Tibial artery (tissue), 4 donors: ENCODE measurements around the gene ELP4.

Experiments
- DNase-seq, 2 donors: peaks; one replicate each; pipeline ENCODE4 v3.0.0-alpha.2; 2019
- H3K27ac ChIP-seq, 2 donors: fragments of 200-600 bp; sonication (generic) in 1 of 2; 1 replicate in 1 of 2; 2 replicates in 1 of 2; pipeline ENCODE4 v1.5.1; 2018 to 2019; ENCODE audit warnings: mild to moderate bottlenecking in 1 of 2
- H3K27me3 ChIP-seq, 2 donors: fragments of 200-600 bp; sonication (generic) in 1 of 2; one replicate each; pipeline versions ENCODE4 v1.5.1 to v1.6.0; 2016 to 2019
- H3K36me3 ChIP-seq, 3 donors: fragments of 200-600 bp; sonication (generic) in 2 of 3; one replicate each; pipeline ENCODE4 v1.5.1; 2016 to 2019; ENCODE audit warnings: mild to moderate bottlenecking in 2 of 3
- H3K4me1 ChIP-seq, 4 donors: fragments of 200-600 bp; sonication (generic) in 2 of 4; 1 replicate in 3 of 4; 2 replicates in 1 of 4; pipeline ENCODE4 v1.5.1; 2016 to 2019
- H3K4me3 ChIP-seq, 2 donors: fragments of 200-600 bp; sonication (generic) in 1 of 2; 1 replicate in 1 of 2; 2 replicates in 1 of 2; pipeline ENCODE4 v1.5.1; 2018 to 2019; ENCODE audit warnings: mild to moderate bottlenecking in 2 of 2
- H3K9me3 ChIP-seq, 3 donors: fragments of 200-600 bp; sonication (generic) in 1 of 3; one replicate each; pipeline ENCODE4 v1.5.1; 2016 to 2019
- intact Hi-C: fragments of 100-400 bp; cut with DNase I; formaldehyde crosslinking; loops from one replicate; pipeline ENCODE4 v1.15.0; 2023; ENCODE audit warnings: low total_unique reads
- TF ChIP-seq, protein P1 (sequence below), 2 experiments: fragments of 200-600 bp in 1 of 2; fragments of 450-650 bp in 1 of 2; IDR thresholded peaks; one replicate each; pipeline ENCODE4 v1.5.1; 2017 to 2019; ENCODE audit warnings: antibody characterized with exemption in 2 of 2, mild to moderate bottlenecking in 1 of 2, moderate library complexity in 1 of 2

The ELP4 gene

GRCh38 chr11:31680770-31681169 lies 171.2 kb downstream of the ELP4 start:
- peaks cover 0 to 6% (median 0%) of the 10 kb centered on the region in 3 donors for H3K9me3 ChIP-seq
- TF ChIP-seq, protein P1, sequence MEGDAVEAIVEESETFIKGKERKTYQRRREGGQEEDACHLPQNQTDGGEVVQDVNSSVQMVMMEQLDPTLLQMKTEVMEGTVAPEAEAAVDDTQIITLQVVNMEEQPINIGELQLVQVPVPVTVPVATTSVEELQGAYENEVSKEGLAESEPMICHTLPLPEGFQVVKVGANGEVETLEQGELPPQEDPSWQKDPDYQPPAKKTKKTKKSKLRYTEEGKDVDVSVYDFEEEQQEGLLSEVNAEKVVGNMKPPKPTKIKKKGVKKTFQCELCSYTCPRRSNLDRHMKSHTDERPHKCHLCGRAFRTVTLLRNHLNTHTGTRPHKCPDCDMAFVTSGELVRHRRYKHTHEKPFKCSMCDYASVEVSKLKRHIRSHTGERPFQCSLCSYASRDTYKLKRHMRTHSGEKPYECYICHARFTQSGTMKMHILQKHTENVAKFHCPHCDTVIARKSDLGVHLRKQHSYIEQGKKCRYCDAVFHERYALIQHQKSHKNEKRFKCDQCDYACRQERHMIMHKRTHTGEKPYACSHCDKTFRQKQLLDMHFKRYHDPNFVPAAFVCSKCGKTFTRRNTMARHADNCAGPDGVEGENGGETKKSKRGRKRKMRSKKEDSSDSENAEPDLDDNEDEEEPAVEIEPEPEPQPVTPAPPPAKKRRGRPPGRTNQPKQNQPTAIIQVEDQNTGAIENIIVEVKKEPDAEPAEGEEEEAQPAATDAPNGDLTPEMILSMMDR (IDR thresholded peaks at IDR 0.05): no peak
- H3K4me1 ChIP-seq: no peaks in the 10 kb centered on the region
- no peak overlapping the region for H3K4me3 ChIP-seq
- H3K27ac ChIP-seq: no peak overlapping the region
- no peaks in the 10 kb centered on the region for H3K27me3 ChIP-seq
- H3K36me3 ChIP-seq: peaks cover 0 to 6% (median 6%) of the 10 kb centered on the region in 3 donors
- intact Hi-C loops: no loop called here
- no peak for DNase-seq

DNA sequence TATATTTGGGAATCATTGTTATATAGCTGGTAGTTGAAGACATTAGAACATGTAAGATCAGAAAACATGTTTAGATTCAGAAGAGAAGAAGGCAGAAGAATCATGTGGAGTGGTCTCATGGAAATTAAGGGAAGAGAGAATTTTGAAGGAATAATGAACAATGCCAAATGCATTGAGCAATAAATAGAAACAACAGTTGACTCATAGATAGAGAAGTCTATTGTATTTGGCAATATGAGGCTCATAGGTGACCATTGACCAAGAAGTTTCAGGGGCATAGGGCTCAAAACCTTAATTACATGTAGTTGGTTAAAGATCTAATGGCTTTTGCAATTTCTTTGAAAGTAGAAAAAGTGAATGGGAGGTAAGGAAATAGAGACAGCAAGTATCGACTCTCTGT lies 177.7 kb downstream of the ELP4 start:
- H3K4me3 ChIP-seq: no peak overlapping the region
- H3K4me1 ChIP-seq: peaks cover 0 to 10% (median 0%) of the 10 kb centered on the region in 4 donors
- H3K9me3 ChIP-seq: no peaks in the 10 kb centered on the region
- no peaks in the 10 kb centered on the region for H3K27me3 ChIP-seq
- H3K36me3 ChIP-seq: no peaks in the 10 kb centered on the region
- intact Hi-C loops: no loop called here
- TF ChIP-seq, protein P1 (IDR thresholded peaks at IDR 0.05): no peak
- H3K27ac ChIP-seq: no peak overlapping the region
- DNase-seq: no peak

DNA sequence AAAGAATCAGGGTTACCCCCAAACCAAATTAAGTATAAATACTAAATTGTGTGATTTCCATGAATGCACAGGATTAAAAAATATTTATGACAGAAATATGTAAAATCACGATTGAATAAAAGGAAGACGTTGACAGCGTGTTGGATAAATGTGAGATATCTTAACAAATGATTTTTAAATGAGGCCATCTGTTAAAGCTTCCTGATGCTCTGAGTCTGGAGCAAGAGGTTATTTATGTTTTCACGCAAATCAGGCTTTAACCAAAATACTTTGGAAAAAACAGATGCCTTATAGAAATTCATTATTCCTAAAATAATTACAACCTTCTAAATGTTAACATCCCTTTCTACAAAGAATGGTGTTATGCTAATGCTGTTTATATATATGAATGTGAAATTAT lies 178.3 kb downstream of the ELP4 start:
- no peaks in the 10 kb centered on the region for H3K36me3 ChIP-seq
- no peak for DNase-seq
- H3K9me3 ChIP-seq: no peaks in the 10 kb centered on the region
- H3K27ac ChIP-seq: no peak overlapping the region
- TF ChIP-seq, protein P1 (IDR thresholded peaks at IDR 0.05): no peak
- no peaks in the 10 kb centered on the region for H3K27me3 ChIP-seq
- H3K4me1 ChIP-seq: peaks cover 0 to 10% (median 0%) of the 10 kb centered on the region in 4 donors
- intact Hi-C loops: no loop called here
- H3K4me3 ChIP-seq: no peak overlapping the region

GRCh38 chr11:31689559-31689958 lies 180.0 kb downstream of the ELP4 start:
- Histone ChIP-seq H3K36me3 (no peaks in the 10 kb centered on the region), H3K27me3 (no peaks in the 10 kb centered on the region), H3K9me3 (no peaks in the 10 kb centered on the region), H3K27ac (no peak overlapping the region), H3K4me1 (peaks cover 0 to 10% (median 0%) of the 10 kb centered on the region in 4 donors), H3K4me3 (no peak overlapping the region)
- TF ChIP-seq, protein P1 (IDR thresholded peaks at IDR 0.05): no peak
- intact Hi-C loops: no loop called here
- DNase-seq: no peak

- Histone ChIP-seq H3K9me3 (no peaks in the 10 kb centered on the region), H3K27ac (no peak overlapping the region), H3K27me3 (no peaks in the 10 kb centered on the region), H3K4me1 (peaks cover 0 to 10% (median 0%) of the 10 kb centered on the region in 4 donors), H3K4me3 (no peak overlapping the region), H3K36me3 (no peaks in the 10 kb centered on the region)
- intact Hi-C loops: no loop called here
- no peak for DNase-seq
- TF ChIP-seq, protein P1 (IDR thresholded peaks at IDR 0.05): no peak
These were observed 180.5 kb downstream of the ELP4 start for GRCh38 chr11:31690041-31690440.

GRCh38 chr11:31690516-31690915 lies 180.9 kb downstream of the ELP4 start:
- H3K36me3 ChIP-seq: no peaks in the 10 kb centered on the region
- no peak overlapping the region for H3K27ac ChIP-seq
- TF ChIP-seq, protein P1 (IDR thresholded peaks at IDR 0.05): no peak
- no peaks in the 10 kb centered on the region for H3K9me3 ChIP-seq
- no peak for DNase-seq
- peaks cover 0 to 10% (median 0%) of the 10 kb centered on the region in 4 donors for H3K4me1 ChIP-seq
- intact Hi-C loops: no loop called here
- H3K4me3 ChIP-seq: no peak overlapping the region
- no peaks in the 10 kb centered on the region for H3K27me3 ChIP-seq
